IPS-18a (cell line): Measurements from ENCODE around the gene HFM1.
"Not testable (repeated sequence)": the region's sequence is repeated elsewhere in the genome, so short reads cannot be mapped to it uniquely, and the experiment has no call there.

ENCODE experiments used
- H3K27ac ChIP-seq: one replicate; pipeline ENCODE4 v1.5.1; 2013; ENCODE audit warnings: low read length
- H3K27me3 ChIP-seq: one replicate; pipeline ENCODE4 v1.6.1; 2013; ENCODE audit warnings: mild to moderate bottlenecking, low read length; ENCODE audit not compliant: control insufficient read depth, insufficient read depth
- H3K36me3 ChIP-seq: one replicate; pipeline ENCODE4 v1.6.1; 2013; ENCODE audit warnings: low read depth, low read length; ENCODE audit not compliant: control insufficient read depth
- H3K4me1 ChIP-seq: one replicate; pipeline ENCODE4 v1.6.1; 2013; ENCODE audit warnings: low read depth, low read length; ENCODE audit not compliant: control insufficient read depth
- H3K4me3 ChIP-seq: one replicate; pipeline ENCODE4 v1.5.1; 2013; ENCODE audit warnings: low read length
- H3K9ac ChIP-seq: one replicate; pipeline ENCODE4 v1.6.1; 2013; ENCODE audit warnings: mild to moderate bottlenecking, low read length, moderate library complexity
- H3K9me3 ChIP-seq: one replicate; pipeline ENCODE4 v1.6.1; 2013; ENCODE audit warnings: low read depth, low read length; ENCODE audit not compliant: control insufficient read depth

Gene HFM1

DNA sequence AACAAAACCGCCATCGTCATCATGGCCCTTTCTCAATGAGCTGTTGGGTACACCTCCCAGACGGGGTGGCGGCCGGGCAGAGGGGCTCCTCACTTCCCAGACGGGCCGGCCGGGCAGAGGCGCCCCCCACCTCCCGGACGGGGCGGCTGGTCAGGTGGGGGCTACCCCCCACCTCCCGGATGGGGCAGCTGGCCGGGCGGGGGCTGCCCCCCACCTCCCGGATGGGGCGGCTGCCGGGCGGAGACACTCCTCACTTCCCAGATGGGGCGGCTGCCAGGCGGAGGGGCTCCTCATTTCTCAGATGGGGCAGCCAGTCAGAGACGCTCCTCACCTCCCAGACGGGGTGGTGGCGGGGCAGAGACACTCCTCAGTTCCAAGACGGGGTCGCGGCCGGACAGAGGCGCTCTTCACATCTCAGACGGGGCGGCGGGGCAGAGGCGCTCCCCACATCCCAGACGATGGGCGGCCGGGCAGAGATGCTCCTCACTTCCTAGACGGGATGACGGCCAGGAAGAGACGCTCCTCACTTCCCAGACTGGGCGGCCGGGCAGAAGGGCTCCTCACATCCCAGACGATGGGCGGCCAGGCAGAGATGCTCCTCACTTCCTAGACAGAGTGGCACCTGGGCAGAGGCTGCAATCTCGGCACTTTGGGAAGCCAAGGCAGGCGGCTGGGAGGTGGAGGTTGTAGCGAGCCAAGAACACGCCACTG is 115.6 kb downstream of the HFM1 start:
- H3K4me3 ChIP-seq, H3K9ac ChIP-seq, H3K4me1 ChIP-seq, H3K9me3 ChIP-seq, H3K27ac ChIP-seq, H3K27me3 ChIP-seq, H3K36me3 ChIP-seq: not testable (repeated sequence)

DNA sequence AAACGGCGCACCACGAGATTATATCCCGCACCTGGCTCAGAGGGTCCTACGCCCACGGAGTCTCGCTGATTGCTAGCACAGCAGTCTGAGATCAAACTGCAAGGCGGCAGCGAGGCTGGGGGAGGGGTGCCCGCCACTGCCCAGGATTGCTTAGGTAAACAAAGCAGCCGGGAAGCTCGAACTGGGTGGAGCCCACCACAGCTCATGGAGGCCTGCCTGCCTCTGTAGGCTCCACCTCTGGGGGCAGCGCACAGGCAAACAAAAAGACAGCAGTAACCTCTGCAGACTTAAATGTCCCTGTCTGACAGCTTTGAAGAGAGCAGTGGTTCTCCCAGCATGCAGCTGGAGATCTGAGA is 117.7 kb downstream of the HFM1 start:
- H3K36me3 ChIP-seq, H3K9ac ChIP-seq, H3K27me3 ChIP-seq, H3K4me3 ChIP-seq, H3K27ac ChIP-seq, H3K4me1 ChIP-seq, H3K9me3 ChIP-seq: not testable (repeated sequence)

DNA sequence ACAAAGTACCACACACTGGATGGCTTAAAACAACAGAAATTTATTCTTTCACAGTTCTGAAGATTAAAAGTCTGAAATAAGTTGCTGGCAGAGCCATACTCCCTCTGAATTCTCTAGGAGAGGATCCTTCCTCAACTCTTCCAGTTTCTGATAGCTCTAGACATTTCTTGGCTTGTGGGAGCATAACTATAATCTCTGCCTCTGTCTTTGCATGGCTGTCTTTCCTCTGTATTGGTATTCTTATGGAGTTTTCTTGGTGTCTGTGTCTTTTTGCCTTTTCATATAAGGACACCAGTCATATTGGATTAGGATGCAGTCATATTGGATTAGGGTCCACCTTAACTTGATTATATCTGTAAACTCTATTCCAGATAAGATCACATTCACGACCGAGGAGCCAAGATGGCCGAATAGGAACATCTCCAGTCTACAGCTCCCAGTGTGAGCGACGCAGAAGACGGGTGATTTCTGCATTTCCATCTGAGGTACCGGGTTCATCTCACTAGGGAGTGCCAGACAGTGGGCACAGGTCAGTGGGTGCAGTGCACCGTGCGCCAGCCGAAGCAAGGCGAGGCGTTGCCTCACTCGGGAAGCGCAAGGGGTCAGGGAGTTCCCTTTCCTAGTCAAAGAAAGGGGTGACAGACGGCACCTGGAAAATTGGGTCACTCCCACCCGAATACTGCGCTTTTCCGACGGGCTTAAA is 118.2 kb downstream of the HFM1 start:
- not testable (repeated sequence) for H3K27ac ChIP-seq, H3K27me3 ChIP-seq, H3K36me3 ChIP-seq, H3K4me1 ChIP-seq, H3K9me3 ChIP-seq, H3K4me3 ChIP-seq, H3K9ac ChIP-seq

DNA sequence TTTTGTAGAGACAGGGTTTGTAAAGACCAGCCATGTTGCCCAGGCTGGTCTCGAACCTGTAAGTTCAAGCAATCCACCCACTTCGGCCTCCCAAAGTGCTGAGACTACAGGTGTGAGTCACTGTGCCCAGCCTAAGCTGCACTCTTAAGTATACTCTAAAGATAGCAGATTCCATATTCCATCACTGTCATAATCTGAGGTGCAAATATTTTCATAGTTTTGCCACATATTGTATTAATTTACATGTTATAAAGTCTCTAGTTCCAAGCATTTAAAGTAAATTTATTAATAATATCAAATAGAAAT is 121.3 kb downstream of the HFM1 start:
- Histone ChIP-seq H3K9ac (no peak overlapping the region), H3K36me3 (no peaks in the 10 kb centered on the region), H3K27ac (no peak overlapping the region), H3K27me3 (no peaks in the 10 kb centered on the region), H3K9me3 (no peaks in the 10 kb centered on the region), H3K4me1 (no peaks in the 10 kb centered on the region), H3K4me3 (no peak overlapping the region)

DNA sequence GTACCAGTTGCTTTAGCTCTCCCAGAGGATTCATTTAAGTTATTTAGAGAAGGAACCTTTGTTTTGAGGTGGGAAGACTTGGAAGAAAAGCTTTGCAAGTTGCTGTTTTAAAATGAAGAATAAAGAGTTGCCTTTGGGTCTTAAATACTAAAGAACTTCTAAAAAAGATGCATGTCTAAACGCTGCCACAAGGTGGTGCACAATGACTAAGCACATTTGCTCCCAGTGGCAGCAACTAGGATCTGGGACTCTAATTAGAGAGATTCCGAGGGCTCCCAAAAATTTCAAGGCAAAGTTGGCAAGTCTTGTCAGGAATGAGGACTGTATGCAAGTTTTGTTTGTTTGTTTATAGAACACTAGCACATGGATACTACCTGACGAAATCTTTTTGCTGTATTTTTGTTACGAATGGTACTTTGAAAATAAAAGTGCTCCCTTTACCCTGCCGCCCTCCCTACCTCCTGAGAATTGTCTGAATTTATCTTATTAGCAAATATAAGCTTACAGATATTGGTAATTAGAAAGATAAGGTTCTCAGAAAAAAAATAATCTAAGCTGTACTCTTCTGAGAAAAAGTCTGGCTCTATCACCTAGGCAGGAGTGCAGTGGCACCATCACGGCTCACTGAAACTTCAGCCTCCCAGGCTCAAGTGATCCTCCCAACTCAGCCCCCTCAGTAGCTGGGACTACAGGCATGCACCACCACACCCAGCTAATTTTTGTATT is 121.8 kb downstream of the HFM1 start:
- no peaks in the 10 kb centered on the region for H3K4me1 ChIP-seq
- no peaks in the 10 kb centered on the region for H3K36me3 ChIP-seq
- H3K9ac ChIP-seq, result no peak overlapping the region
- no peaks in the 10 kb centered on the region for H3K9me3 ChIP-seq
- H3K4me3 ChIP-seq, result no peak overlapping the region
- H3K27ac ChIP-seq, result no peak overlapping the region
- no peaks in the 10 kb centered on the region for H3K27me3 ChIP-seq

DNA sequence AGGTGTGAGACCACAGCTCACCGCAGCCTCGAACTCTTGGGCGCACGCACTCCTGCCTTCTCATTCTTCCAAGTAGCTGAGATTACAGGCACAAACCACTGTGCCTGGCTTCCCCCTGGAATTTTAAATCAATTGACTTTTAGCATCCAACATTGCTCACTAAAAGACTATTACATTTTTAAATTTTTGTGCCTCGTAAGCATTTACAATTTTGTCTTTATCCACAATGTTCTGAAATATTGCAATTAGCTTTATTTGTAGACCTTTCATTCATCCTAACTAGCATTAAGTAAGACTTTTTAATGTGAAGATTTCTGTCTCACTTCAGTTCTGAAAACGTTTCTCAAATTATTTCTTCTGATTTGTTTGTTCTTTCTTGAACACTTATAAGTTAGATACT is 122.9 kb downstream of the HFM1 start:
- Histone ChIP-seq H3K4me3 (no peak overlapping the region), H3K9me3 (no peaks in the 10 kb centered on the region), H3K27ac (no peak overlapping the region), H3K4me1 (no peaks in the 10 kb centered on the region), H3K9ac (no peak overlapping the region), H3K36me3 (no peaks in the 10 kb centered on the region), H3K27me3 (no peaks in the 10 kb centered on the region)

DNA sequence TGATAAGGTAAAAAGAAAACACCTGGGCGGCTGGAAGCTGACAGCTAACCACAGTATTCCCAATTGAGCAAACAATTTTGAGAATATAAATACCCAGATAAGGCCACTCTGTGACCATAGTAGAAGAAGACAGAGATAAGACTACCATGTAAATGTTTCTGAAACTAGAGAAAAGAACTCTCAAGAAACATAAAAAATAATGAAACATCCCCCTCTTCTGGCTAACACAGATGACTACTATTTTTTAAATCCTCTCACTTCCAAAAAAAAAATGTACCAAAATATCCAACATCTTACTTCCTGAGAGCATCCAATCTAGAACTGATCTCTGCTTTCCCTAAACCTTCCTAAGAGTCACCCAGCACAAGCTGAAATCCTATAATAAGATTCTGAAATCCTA is 125.9 kb downstream of the HFM1 start:
- Histone ChIP-seq H3K4me3 (no peak overlapping the region), H3K9me3 (no peaks in the 10 kb centered on the region), H3K9ac (no peak overlapping the region), H3K36me3 (no peaks in the 10 kb centered on the region), H3K27me3 (no peaks in the 10 kb centered on the region), H3K4me1 (no peaks in the 10 kb centered on the region), H3K27ac (no peak overlapping the region)

DNA sequence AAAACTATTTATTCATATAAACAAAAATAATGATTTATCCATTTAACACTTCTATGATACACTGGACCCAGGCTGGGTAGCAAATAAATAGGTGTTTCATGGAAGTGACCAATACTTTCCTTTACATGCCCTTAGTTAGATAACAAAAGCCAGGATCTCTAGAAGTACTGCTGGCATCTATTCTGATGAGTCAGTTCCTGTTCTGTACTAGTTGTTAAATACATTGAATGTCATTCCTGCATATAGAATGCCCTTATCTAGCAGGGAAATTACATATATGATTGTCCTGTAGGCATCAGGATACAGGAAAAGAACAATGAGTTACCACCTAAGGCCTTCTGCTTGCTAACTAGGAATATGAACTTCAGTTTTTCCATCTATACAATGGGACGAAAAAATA is 130.8 kb downstream of the HFM1 start:
- H3K36me3 ChIP-seq, result no peaks in the 10 kb centered on the region
- no peaks in the 10 kb centered on the region for H3K27me3 ChIP-seq
- no peak overlapping the region for H3K4me3 ChIP-seq
- no peaks in the 10 kb centered on the region for H3K4me1 ChIP-seq
- no peak overlapping the region for H3K27ac ChIP-seq
- no peak overlapping the region for H3K9ac ChIP-seq
- H3K9me3 ChIP-seq, result no peaks in the 10 kb centered on the region

DNA sequence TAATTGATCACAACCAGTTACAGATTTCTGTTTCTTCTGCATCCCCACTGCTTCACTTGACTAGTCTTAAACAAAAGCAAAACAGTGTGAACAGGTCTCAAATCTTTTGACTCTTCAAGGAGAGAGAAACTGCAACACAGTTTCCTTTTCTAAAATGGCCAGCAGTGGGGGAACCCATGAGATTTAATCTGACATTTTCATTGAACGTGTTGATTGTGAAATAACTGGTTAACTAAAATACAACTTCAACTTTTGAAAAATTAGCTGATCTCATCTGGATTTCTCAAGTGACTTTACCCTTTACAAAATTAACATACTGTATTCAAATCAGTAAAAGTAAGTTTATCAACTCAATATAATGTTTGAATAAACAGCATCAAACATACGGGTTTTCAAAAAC is 143.0 kb downstream of the HFM1 start:
- H3K9ac ChIP-seq, result no peak overlapping the region
- no peak overlapping the region for H3K4me3 ChIP-seq
- H3K9me3 ChIP-seq, result no peaks in the 10 kb centered on the region
- H3K27me3 ChIP-seq, result no peaks in the 10 kb centered on the region
- no peaks in the 10 kb centered on the region for H3K36me3 ChIP-seq
- H3K27ac ChIP-seq, result no peak overlapping the region
- no peaks in the 10 kb centered on the region for H3K4me1 ChIP-seq

DNA sequence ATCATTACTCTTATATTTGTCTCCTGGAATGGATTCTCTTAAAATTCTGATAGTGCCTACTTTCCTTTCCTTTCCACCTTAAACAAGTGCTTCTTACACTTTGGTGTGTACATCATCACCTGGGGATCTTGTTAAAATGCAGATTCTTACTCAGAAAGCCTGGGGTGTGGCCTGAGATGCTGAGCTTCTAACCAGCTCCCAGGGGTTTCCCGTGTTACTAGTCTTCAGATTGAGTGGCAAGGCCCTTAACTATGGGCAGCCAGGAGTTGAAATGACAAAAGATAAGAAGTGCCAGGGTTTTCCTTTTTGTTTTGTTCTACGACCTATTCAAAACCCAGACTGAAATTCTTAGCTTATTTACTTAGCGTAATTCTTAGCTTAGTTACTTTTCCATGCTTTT is 159.2 kb downstream of the HFM1 start:
- H3K4me1 ChIP-seq, result peaks cover 7% of the 10 kb centered on the region
- H3K9ac ChIP-seq, result no peak overlapping the region
- H3K9me3 ChIP-seq, result no peaks in the 10 kb centered on the region
- H3K4me3 ChIP-seq, result no peak overlapping the region
- H3K27ac ChIP-seq, result no peak overlapping the region
- H3K36me3 ChIP-seq, result no peaks in the 10 kb centered on the region
- no peaks in the 10 kb centered on the region for H3K27me3 ChIP-seq

DNA sequence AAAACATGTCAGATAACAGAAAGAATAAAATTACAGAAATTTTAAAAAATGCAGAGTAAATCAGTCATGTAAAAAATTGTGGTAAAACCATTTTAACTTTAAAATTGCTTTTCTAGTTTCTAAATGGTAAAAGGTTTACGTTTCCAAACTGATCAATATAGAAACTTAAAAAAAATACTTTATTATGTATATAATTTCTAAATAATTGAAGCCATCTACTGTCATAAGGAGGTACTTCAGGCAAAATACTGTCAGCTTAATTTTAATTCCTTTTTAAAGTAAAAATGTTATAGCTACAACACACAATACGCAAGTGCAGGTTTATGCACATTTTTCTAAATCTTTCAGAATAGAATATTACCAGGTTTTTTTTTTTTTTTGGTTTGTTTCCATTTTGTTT is 159.9 kb downstream of the HFM1 start:
- H3K4me3 ChIP-seq, result no peak overlapping the region
- H3K36me3 ChIP-seq, result no peaks in the 10 kb centered on the region
- no peaks in the 10 kb centered on the region for H3K27me3 ChIP-seq
- H3K9ac ChIP-seq, result no peak overlapping the region
- no peaks in the 10 kb centered on the region for H3K9me3 ChIP-seq
- H3K4me1 ChIP-seq, result peaks cover 7% of the 10 kb centered on the region
- no peak overlapping the region for H3K27ac ChIP-seq

DNA sequence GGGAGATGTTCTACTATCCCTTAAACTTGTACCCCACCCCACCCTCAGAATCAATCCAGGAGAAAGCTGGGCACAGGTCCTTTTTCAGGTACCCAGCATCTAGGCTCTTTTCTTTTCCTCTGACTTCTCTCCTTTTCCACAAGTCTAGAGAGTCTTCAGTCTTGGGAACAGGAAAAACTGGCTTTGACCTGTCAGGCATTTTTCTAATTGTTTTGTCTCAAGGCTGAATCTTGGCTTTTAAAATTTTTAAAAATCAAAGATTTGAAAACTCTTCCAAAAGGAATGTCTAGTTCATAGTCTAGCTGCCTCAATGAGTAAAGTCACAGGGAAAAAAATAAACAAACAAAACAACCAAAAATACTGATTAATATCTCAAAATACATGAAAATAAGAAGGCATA is 161.5 kb downstream of the HFM1 start:
- H3K4me1 ChIP-seq, result peaks cover 7% of the 10 kb centered on the region

More for the DNA sequence above, 161.5 kb downstream of the HFM1 start:
- Histone ChIP-seq H3K4me3 (no peak overlapping the region), H3K9ac (no peak overlapping the region), H3K27me3 (no peaks in the 10 kb centered on the region), H3K36me3 (no peaks in the 10 kb centered on the region), H3K27ac (no peak overlapping the region), H3K9me3 (no peaks in the 10 kb centered on the region)
